Prostate gland (tissue), 2 donors: ENCODE data around the gene DLG2.

Source experiments
- POLR2AphosphoS5 ChIP-seq: sonication (generic); formaldehyde crosslinking; IDR thresholded peaks from one replicate; pipeline ENCODE4 v1.6.1; 2017; ENCODE audit warnings: antibody characterized with exemption
- TF ChIP-seq, protein P1 (sequence below), 4 experiments: fragments of 200-600 bp in 2 of 4; fragments of 450-650 bp in 2 of 4; sonication (generic) in 2 of 4; IDR thresholded peaks; 1 replicate in 3 of 4; 2 replicates in 1 of 4; pipeline ENCODE4 v1.5.1; 2016 to 2019; ENCODE audit warnings: antibody characterized with exemption in 4 of 4, mild to moderate bottlenecking in 2 of 4, moderate library complexity in 2 of 4

- TF ChIP-seq, protein P1, sequence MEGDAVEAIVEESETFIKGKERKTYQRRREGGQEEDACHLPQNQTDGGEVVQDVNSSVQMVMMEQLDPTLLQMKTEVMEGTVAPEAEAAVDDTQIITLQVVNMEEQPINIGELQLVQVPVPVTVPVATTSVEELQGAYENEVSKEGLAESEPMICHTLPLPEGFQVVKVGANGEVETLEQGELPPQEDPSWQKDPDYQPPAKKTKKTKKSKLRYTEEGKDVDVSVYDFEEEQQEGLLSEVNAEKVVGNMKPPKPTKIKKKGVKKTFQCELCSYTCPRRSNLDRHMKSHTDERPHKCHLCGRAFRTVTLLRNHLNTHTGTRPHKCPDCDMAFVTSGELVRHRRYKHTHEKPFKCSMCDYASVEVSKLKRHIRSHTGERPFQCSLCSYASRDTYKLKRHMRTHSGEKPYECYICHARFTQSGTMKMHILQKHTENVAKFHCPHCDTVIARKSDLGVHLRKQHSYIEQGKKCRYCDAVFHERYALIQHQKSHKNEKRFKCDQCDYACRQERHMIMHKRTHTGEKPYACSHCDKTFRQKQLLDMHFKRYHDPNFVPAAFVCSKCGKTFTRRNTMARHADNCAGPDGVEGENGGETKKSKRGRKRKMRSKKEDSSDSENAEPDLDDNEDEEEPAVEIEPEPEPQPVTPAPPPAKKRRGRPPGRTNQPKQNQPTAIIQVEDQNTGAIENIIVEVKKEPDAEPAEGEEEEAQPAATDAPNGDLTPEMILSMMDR (IDR thresholded peaks at IDR 0.05) = no peak
- TF ChIP-seq POLR2AphosphoS5 = no peak
Measured at GRCh38 chr11:85540181-85540580, 87.0 kb downstream of the DLG2 start.
